Fibroblast of pulmonary artery (primary cell): ENCODE results near the gene NUP214.
"Not testable (repeated sequence)": the region's sequence is repeated elsewhere in the genome, so short reads cannot be mapped to it uniquely, and the experiment has no call there.

Source experiments
- DNase-seq: peaks from one replicate; pipeline ENCODE4 v3.0.0-alpha.2; 2010; ENCODE audit warnings: low read depth
- H3K4me3 ChIP-seq: replicated peaks from 2 replicates; pipeline ENCODE4 v1.5.1; 2011; ENCODE audit warnings: low read depth, mild to moderate bottlenecking, control low read depth, low read length, moderate library complexity
- TF ChIP-seq, protein P1 (sequence below): IDR thresholded peaks from 2 replicates; pipeline ENCODE4 v1.5.1; 2011; ENCODE audit warnings: mild to moderate bottlenecking, control low read depth, low read length, inconsistent platforms; ENCODE audit errors: missing control alignments

NUP214 gene

GRCh38 chr9:131148276-131148675 lies 22.9 kb downstream of the NUP214 start:
- no peak for DNase-seq
- no peak overlapping the region for H3K4me3 ChIP-seq
- TF ChIP-seq, protein P1, sequence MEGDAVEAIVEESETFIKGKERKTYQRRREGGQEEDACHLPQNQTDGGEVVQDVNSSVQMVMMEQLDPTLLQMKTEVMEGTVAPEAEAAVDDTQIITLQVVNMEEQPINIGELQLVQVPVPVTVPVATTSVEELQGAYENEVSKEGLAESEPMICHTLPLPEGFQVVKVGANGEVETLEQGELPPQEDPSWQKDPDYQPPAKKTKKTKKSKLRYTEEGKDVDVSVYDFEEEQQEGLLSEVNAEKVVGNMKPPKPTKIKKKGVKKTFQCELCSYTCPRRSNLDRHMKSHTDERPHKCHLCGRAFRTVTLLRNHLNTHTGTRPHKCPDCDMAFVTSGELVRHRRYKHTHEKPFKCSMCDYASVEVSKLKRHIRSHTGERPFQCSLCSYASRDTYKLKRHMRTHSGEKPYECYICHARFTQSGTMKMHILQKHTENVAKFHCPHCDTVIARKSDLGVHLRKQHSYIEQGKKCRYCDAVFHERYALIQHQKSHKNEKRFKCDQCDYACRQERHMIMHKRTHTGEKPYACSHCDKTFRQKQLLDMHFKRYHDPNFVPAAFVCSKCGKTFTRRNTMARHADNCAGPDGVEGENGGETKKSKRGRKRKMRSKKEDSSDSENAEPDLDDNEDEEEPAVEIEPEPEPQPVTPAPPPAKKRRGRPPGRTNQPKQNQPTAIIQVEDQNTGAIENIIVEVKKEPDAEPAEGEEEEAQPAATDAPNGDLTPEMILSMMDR = no peak

DNA sequence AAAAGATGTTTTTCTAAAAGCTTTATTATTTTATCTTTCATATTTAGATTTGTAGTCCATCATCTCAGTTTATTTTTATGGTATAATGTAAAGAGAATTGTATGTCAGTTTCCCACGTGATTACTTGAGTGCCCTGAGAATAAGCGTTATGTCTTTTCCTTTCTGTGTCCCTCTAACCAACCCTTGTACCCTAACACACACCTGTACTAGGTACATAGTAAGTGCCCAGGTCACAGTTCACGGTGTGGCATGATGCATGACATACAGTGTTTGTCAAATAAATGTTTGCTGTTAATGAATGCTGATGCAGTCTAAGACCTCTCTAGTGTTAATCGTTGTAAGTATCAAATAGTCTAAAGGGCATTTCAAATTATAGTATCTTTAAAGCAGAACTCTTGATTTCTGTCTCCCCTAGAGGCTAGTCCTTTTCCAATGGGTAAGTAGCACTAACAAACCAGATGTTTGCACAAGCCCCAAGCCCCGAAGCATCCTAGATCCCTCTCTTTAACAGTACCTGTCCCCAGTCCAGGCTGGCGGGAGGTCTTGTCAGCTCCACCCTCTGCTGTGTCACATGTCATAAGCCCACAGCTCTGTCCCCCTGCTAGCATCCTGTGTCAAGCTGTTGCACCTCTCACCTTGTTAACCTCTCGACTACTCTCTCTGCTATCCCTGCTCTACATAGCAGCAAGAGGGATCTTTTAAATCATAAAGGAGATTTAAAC lies 23.7 kb downstream of the NUP214 start:
- TF ChIP-seq, protein P1 = no peak
- H3K4me3 ChIP-seq = no peak overlapping the region
- no peak for DNase-seq

DNA sequence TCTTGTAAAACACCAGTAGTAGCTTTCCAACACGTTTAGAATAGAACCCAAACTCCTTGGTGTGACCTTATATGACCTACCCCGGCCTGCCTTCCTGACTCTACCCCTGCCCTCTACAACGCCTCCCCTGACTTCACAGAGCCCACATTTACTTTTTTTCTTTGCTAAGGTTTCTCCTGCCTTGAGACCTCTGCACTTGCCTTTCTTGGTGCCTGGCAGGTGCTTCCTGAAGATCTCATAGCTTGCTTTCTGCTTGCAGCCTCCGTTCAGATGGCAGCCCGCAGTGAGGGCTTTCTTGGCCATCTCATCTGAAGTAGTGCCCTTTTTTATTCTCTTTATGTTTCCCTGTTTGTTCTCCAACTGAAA lies 24.3 kb downstream of the NUP214 start:
- DNase-seq = no peak
- no peak overlapping the region for H3K4me3 ChIP-seq
- TF ChIP-seq, protein P1 = no peak

DNA sequence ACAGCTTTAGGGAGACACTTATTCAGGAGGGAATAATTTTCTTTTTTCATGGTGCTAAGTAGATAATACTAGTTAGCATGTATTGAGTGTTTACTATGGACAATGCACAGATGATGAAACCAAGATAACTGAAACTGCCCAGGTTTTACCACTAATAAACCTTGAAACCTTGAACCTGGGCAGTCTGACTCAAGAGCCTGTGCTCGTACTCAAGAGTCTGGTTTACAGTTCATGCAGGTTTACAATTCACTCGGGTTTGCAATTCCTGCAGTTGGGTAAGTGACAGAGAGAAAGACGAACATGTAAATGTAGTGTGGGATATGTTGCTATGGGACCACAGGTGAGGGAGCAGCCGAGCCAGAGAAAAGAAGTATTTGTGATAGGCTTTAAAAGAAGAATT lies 28.2 kb downstream of the NUP214 start:
- TF ChIP-seq, protein P1 = no peak
- DNase-seq = no peak
- no peak overlapping the region for H3K4me3 ChIP-seq

DNA sequence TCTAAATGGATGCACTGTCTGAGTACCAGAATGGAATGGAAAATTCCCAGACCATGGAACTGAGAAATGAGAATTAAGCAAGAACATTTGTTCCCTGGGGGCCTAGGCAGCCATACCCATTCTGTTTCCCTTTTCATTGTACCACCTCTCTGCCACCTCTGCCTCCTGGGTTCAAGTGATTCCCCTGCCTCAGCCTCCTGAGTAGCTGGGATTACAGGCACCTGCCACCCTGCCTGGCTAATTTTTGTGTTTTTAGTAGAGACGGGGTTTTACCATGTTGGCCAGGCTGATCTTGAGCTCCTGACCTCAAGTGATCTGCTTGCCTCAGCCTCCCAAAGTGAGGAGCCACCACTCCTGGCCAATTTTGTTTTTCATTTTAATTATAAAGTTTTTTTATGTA lies 33.3 kb downstream of the NUP214 start:
- H3K4me3 ChIP-seq, DNase-seq: not testable (repeated sequence)

GRCh38 chr9:131160416-131161112 lies 35.2 kb downstream of the NUP214 start:
- H3K4me3 ChIP-seq = no peak overlapping the region
- TF ChIP-seq, protein P1 = no peak
- no peak for DNase-seq

GRCh38 chr9:131161585-131161984 lies 36.2 kb downstream of the NUP214 start:
- no peak for DNase-seq
- TF ChIP-seq, protein P1 = no peak
- no peak overlapping the region for H3K4me3 ChIP-seq
